ENCODE data around the gene G6PC1.

DNA sequence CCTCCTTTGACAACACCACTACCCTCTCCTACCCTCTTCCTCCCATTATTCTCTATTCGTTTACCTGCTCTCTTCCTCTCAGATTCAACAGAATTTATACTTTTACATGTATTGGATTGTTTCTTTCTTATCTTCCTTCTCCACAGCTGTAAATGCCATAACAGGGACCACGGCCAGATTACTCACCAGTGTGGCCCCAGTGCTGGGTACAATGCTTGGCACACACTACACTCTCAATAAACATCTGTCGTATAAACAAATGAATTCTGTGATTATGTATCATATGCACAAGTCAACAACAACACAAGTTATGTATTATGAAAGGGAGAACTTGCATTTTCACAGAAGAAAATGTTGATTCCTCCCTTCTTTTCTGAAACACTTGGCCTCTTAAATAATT, 43.6 kb downstream of the G6PC1 start:
- TF ChIP-seq EZH2 (IDR thresholded peaks at IDR 0.05; ENCODE audit: borderline replicate concordance, low read length), result no peak
- TF ChIP-seq, protein P1, sequence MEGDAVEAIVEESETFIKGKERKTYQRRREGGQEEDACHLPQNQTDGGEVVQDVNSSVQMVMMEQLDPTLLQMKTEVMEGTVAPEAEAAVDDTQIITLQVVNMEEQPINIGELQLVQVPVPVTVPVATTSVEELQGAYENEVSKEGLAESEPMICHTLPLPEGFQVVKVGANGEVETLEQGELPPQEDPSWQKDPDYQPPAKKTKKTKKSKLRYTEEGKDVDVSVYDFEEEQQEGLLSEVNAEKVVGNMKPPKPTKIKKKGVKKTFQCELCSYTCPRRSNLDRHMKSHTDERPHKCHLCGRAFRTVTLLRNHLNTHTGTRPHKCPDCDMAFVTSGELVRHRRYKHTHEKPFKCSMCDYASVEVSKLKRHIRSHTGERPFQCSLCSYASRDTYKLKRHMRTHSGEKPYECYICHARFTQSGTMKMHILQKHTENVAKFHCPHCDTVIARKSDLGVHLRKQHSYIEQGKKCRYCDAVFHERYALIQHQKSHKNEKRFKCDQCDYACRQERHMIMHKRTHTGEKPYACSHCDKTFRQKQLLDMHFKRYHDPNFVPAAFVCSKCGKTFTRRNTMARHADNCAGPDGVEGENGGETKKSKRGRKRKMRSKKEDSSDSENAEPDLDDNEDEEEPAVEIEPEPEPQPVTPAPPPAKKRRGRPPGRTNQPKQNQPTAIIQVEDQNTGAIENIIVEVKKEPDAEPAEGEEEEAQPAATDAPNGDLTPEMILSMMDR (IDR thresholded peaks at IDR 0.05; ENCODE audit: low read length), result no peak
